ENCODE results near the gene BANK1.

BANK1 gene

DNA sequence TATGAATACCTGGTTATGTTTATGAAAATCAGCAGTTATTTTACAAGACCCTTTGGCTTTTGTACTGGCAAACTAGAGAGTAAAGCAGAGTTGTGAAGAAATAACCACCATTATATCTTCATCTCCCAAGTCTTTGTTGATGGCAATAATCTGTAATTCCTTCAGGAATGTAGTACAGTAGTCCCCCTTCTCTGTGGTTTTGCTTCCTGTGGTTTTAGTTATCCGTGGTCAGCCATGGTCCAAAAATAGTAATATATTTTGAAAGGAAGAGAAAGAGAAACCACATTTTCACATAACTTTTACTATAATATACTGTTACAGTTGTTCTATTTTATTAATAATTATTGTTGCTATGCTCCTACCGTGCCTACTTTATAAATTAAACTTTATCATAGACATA is 27.8 kb downstream of the BANK1 start:
- H3K9me3 Mint-ChIP-seq: peaks cover 15% of the 10 kb centered on the region
- H3K4me3 Mint-ChIP-seq: no peak overlapping the region
- no peaks in the 10 kb centered on the region for H3K4me1 Mint-ChIP-seq
- H3K27ac Mint-ChIP-seq: no peak overlapping the region
- no peaks in the 10 kb centered on the region for H3K36me3 Mint-ChIP-seq (ENCODE audit: low read depth)
- TF ChIP-seq CTCF (IDR thresholded peaks at IDR 0.05): no peak
- DNase-seq: no peak
- no peaks in the 10 kb centered on the region for H3K27me3 Mint-ChIP-seq (ENCODE audit: low read depth, poor library complexity)

- Mint-ChIP-seq H3K4me1 (no peaks in the 10 kb centered on the region), H3K9me3 (peaks cover 15% of the 10 kb centered on the region), H3K27ac (no peak overlapping the region), H3K4me3 (no peak overlapping the region), H3K27me3 (ENCODE audit: low read depth, poor library complexity) (no peaks in the 10 kb centered on the region), H3K36me3 (ENCODE audit: low read depth) (no peaks in the 10 kb centered on the region)
- no peak for DNase-seq
- no peak for TF ChIP-seq CTCF (IDR thresholded peaks at IDR 0.05)
These were observed 33.3 kb downstream of the BANK1 start for GRCh38 chr4:101823864-101824263.

DNA sequence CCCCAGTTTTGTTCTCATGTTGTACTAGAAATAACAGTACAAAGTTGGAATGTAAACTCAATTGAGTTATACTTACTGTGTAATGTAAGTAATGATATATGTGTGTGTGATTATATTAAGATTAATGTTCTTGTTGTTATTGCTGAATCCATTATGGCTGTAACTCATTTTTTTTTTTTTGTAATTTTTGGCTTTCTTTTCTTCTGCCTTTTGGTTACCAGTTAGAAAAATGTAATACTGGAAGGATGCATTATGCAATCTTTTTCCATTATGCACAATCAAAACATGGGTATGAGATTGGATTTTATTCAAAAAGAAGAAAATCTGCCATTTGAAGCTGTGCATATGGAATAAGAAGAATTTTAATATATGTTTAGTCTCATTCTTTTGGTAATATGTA is 34.0 kb downstream of the BANK1 start:
- Mint-ChIP-seq H3K4me3 (no peak overlapping the region), H3K27me3 (ENCODE audit: low read depth, poor library complexity) (no peaks in the 10 kb centered on the region), H3K4me1 (no peaks in the 10 kb centered on the region), H3K27ac (no peak overlapping the region), H3K9me3 (peaks cover 15% of the 10 kb centered on the region), H3K36me3 (ENCODE audit: low read depth) (no peaks in the 10 kb centered on the region)
- DNase-seq: no peak
- TF ChIP-seq CTCF (IDR thresholded peaks at IDR 0.05): no peak

GRCh38 chr4:101825953-101826352 is 35.4 kb downstream of the BANK1 start:
- Mint-ChIP-seq H3K27ac (no peak overlapping the region), H3K27me3 (ENCODE audit: low read depth, poor library complexity) (no peaks in the 10 kb centered on the region), H3K4me3 (no peak overlapping the region), H3K9me3 (peaks cover 11% of the 10 kb centered on the region), H3K36me3 (ENCODE audit: low read depth) (no peaks in the 10 kb centered on the region), H3K4me1 (no peaks in the 10 kb centered on the region)
- no peak for TF ChIP-seq CTCF (IDR thresholded peaks at IDR 0.05)
- DNase-seq: no peak

GRCh38 chr4:101831816-101832215 is 41.3 kb downstream of the BANK1 start:
- no peak for DNase-seq
- no peaks in the 10 kb centered on the region for H3K4me1 Mint-ChIP-seq
- H3K9me3 Mint-ChIP-seq: no peaks in the 10 kb centered on the region
- no peak overlapping the region for H3K4me3 Mint-ChIP-seq
- TF ChIP-seq CTCF (IDR thresholded peaks at IDR 0.05): no peak
- H3K27me3 Mint-ChIP-seq (ENCODE audit: low read depth, poor library complexity): peaks cover 4% of the 10 kb centered on the region
- H3K36me3 Mint-ChIP-seq (ENCODE audit: low read depth): no peaks in the 10 kb centered on the region
- no peak overlapping the region for H3K27ac Mint-ChIP-seq

DNA sequence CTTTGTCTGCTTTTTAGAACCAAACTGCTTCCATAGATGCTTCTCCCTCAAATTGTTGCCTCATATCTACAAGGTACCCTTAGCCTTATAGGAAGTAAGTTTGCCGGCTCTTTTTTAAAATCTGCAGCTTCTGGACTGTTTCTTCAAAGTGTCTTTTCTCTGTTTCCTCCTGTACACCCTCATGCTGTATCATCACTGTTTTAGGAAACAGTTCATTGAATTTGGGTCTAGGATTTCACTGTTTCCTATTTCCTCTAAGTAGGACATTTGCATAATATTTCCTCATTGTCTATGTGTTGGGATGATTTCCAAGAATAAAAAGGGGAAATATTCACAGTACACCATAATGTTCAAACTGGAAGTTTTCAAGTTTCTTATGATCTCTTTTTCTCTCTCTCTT is 43.0 kb downstream of the BANK1 start:
- no peaks in the 10 kb centered on the region for H3K36me3 Mint-ChIP-seq (ENCODE audit: low read depth)
- peaks cover 4% of the 10 kb centered on the region for H3K27me3 Mint-ChIP-seq (ENCODE audit: low read depth, poor library complexity)
- H3K9me3 Mint-ChIP-seq: no peaks in the 10 kb centered on the region
- no peak overlapping the region for H3K27ac Mint-ChIP-seq
- H3K4me3 Mint-ChIP-seq: no peak overlapping the region
- DNase-seq: no peak
- H3K4me1 Mint-ChIP-seq: no peaks in the 10 kb centered on the region
- no peak for TF ChIP-seq CTCF (IDR thresholded peaks at IDR 0.05)
